ENCODE measurements around the gene PTPRQ. TPM values are rescaled to one million over a fixed set of nuclear protein-coding genes. Genes with fewer than 3 reads are reported as not detected.

PTPRQ gene
- polyA plus RNA-seq, 2 of the 4 experiments (the other 2 are of a cell fraction) = 0.14 to 0.17 TPM

DNA sequence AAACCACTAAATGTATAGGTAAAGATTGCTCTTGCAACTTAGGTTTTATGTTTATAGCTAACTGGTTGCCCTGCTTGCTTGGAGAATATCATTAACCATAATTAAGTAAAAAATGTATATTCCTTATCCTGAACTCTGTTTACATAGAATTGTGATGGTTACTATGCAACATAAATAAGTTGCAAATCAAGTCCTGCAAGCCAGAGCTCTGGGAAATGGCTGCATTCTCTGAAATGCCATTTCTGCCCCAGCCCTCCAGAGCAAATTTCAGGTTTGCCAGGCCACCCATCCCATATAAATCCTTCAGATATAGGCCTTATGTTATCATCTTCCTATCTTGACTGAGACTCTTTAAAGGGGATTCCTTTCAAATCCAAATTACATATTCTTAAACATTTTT lies 145.0 kb downstream of the PTPRQ start (continued):
- TF ChIP-seq, protein P1, sequence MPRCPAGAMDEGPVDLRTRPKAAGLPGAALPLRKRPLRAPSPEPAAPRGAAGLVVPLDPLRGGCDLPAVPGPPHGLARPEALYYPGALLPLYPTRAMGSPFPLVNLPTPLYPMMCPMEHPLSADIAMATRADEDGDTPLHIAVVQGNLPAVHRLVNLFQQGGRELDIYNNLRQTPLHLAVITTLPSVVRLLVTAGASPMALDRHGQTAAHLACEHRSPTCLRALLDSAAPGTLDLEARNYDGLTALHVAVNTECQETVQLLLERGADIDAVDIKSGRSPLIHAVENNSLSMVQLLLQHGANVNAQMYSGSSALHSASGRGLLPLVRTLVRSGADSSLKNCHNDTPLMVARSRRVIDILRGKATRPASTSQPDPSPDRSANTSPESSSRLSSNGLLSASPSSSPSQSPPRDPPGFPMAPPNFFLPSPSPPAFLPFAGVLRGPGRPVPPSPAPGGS (IDR thresholded peaks at IDR 0.05) = no peak
- TF ChIP-seq HDAC2 (IDR thresholded peaks at IDR 0.05) (no peak), BHLHE40 (IDR thresholded peaks at IDR 0.05; ENCODE audit: low read depth, low read length) (no peak)

DNA sequence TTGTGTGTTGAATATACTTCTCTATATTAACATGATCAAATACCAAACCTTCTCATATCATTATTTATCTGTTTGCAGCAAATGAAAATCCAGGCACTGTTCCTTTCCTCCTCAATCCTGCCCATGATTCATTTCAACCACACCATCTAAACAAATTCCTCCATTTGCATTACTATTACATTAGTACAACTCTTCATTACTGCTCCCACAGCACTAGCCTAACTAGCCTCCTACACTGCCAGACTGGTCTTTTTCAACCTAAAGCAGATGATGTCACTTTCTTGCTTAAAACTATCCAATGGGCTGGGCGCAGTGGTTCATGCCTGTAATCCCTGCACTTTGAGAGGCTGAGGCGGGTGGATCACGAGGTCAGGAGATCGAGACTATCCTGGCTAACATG lies 146.1 kb downstream of the PTPRQ start:
- no peak for FAIRE-seq
- no peak overlapping the region for H3K27ac ChIP-seq
- CTCF ChIA-PET = no interaction called here
- POLR2A ChIA-PET = no interaction called here
- no peaks in the 10 kb centered on the region for H3K9me3 ChIP-seq
- TF ChIP-seq JUNB (IDR thresholded peaks at IDR 0.05) = no peak
- no peak for TF ChIP-seq POLR2AphosphoS2 (conservative IDR thresholded peaks at IDR 0.05; ENCODE audit: low read length)
- TF ChIP-seq, protein P1 (IDR thresholded peaks at IDR 0.05) = no peak
- TF ChIP-seq, protein P2, sequence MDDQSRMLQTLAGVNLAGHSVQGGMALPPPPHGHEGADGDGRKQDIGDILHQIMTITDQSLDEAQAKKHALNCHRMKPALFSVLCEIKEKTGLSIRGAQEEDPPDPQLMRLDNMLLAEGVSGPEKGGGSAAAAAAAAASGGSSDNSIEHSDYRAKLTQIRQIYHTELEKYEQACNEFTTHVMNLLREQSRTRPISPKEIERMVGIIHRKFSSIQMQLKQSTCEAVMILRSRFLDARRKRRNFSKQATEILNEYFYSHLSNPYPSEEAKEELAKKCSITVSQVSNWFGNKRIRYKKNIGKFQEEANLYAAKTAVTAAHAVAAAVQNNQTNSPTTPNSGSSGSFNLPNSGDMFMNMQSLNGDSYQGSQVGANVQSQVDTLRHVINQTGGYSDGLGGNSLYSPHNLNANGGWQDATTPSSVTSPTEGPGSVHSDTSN (IDR thresholded peaks at IDR 0.05) = no peak
- no peak for TF ChIP-seq TFCP2L1 (CRISPR knock-in tag; IDR thresholded peaks at IDR 0.05)
- TF ChIP-seq HOXB5 (CRISPR knock-in tag; IDR thresholded peaks at IDR 0.05) = no peak
- no peak for TF ChIP-seq KDM1A (IDR thresholded peaks at IDR 0.05; ENCODE audit: low read depth)
- TF ChIP-seq ESRRA (IDR thresholded peaks at IDR 0.05; ENCODE audit: borderline replicate concordance, low read length) = no peak
- no peak for TF ChIP-seq CEBPB (IDR thresholded peaks at IDR 0.05)
- no peak for TF ChIP-seq NPAS2 (CRISPR knock-in tag; IDR thresholded peaks at IDR 0.05; ENCODE audit: borderline replicate concordance)
- TF ChIP-seq POLR2A (IDR thresholded peaks at IDR 0.05; ENCODE audit: low read length) = no peak
- TF ChIP-seq, protein P3, sequence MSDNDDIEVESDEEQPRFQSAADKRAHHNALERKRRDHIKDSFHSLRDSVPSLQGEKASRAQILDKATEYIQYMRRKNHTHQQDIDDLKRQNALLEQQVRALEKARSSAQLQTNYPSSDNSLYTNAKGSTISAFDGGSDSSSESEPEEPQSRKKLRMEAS (IDR thresholded peaks at IDR 0.05) = no peak
- TF ChIP-seq, protein P4, sequence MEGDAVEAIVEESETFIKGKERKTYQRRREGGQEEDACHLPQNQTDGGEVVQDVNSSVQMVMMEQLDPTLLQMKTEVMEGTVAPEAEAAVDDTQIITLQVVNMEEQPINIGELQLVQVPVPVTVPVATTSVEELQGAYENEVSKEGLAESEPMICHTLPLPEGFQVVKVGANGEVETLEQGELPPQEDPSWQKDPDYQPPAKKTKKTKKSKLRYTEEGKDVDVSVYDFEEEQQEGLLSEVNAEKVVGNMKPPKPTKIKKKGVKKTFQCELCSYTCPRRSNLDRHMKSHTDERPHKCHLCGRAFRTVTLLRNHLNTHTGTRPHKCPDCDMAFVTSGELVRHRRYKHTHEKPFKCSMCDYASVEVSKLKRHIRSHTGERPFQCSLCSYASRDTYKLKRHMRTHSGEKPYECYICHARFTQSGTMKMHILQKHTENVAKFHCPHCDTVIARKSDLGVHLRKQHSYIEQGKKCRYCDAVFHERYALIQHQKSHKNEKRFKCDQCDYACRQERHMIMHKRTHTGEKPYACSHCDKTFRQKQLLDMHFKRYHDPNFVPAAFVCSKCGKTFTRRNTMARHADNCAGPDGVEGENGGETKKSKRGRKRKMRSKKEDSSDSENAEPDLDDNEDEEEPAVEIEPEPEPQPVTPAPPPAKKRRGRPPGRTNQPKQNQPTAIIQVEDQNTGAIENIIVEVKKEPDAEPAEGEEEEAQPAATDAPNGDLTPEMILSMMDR (IDR thresholded peaks at IDR 0.05) = no peak
- no peak for TF ChIP-seq RARB (CRISPR knock-in tag; IDR thresholded peaks at IDR 0.05)
- no peak for TF ChIP-seq TP53 (CRISPR knock-in tag; IDR thresholded peaks at IDR 0.05)
- TF ChIP-seq BHLHE40 (IDR thresholded peaks at IDR 0.05; ENCODE audit: low read depth, low read length) = no peak
- TF ChIP-seq MAZ (IDR thresholded peaks at IDR 0.05; ENCODE audit: borderline replicate concordance, low read depth, low read length) = no peak
- TF ChIP-seq, protein P5, sequence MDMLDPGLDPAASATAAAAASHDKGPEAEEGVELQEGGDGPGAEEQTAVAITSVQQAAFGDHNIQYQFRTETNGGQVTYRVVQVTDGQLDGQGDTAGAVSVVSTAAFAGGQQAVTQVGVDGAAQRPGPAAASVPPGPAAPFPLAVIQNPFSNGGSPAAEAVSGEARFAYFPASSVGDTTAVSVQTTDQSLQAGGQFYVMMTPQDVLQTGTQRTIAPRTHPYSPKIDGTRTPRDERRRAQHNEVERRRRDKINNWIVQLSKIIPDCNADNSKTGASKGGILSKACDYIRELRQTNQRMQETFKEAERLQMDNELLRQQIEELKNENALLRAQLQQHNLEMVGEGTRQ (IDR thresholded peaks at IDR 0.05) = no peak
- TF ChIP-seq FOXS1 (CRISPR knock-in tag; IDR thresholded peaks at IDR 0.05) = no peak
- no peaks in the 10 kb centered on the region for H3K4me1 ChIP-seq
- no peak overlapping the region for H3K4me3 ChIP-seq
- 58% methylated on average over 4 of the region's 4 CpGs for WGBS (ENCODE audit: missing lambda C conversion rate)
- no peak for DNase-seq (ENCODE audit: low read depth in 1 of 2, low spot score in 1 of 2)
- no peak for ATAC-seq
- no peak overlapping the region for H3K4me2 ChIP-seq

DNA sequence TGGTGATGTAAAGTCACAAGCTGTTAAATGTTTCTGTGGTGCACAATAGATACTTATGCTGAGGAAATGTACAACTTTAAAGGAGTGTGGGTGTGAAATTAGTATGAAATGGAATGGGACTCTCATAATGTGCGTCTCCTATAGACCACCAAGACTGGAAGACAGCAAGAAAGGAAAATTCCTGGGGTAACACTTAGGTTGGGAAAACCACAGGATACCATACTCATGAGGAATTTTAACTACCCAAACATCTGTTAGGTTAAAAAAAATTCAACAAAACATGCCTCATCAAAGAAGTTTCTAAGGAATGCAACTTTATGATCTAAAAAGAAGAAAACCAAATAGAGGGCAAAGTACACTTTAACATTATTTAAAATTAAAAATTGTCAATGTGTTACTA lies 149.7 kb downstream of the PTPRQ start:
- FAIRE-seq = no peak
- ATAC-seq = no peak
- Histone ChIP-seq H3K4me2 (no peak overlapping the region), H3K4me1 (no peaks in the 10 kb centered on the region), H3K9me3 (no peaks in the 10 kb centered on the region), H3K4me3 (no peak overlapping the region), H3K27ac (no peak overlapping the region)
- POLR2A ChIA-PET = no interaction called here
- no peak for DNase-seq (ENCODE audit: low read depth in 1 of 2, low spot score in 1 of 2)
- CTCF ChIA-PET = no interaction called here
- 4% methylated on average over 1 of the region's 1 CpG for WGBS (ENCODE audit: missing lambda C conversion rate)
- TF ChIP-seq, protein P6, sequence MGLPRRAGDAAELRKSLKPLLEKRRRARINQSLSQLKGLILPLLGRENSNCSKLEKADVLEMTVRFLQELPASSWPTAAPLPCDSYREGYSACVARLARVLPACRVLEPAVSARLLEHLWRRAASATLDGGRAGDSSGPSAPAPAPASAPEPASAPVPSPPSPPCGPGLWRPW (IDR thresholded peaks at IDR 0.05) = no peak
- TF ChIP-seq HOXA7 (CRISPR knock-in tag; IDR thresholded peaks at IDR 0.05) = no peak
- TF ChIP-seq ESRRA (IDR thresholded peaks at IDR 0.05; ENCODE audit: borderline replicate concordance, low read length) = no peak
- TF ChIP-seq RNF2 (IDR thresholded peaks at IDR 0.05; ENCODE audit: borderline replicate concordance, low read depth) = no peak
- TF ChIP-seq FOSB (CRISPR knock-in tag; IDR thresholded peaks at IDR 0.05) = no peak
- TF ChIP-seq EP300 (IDR thresholded peaks at IDR 0.05) = no peak
- TF ChIP-seq ZC3H11A (IDR thresholded peaks at IDR 0.05) = no peak
- TF ChIP-seq, protein P1 (IDR thresholded peaks at IDR 0.05) = no peak
- TF ChIP-seq RAD21 (conservative IDR thresholded peaks at IDR 0.05 in 1 of 2, IDR thresholded peaks at IDR 0.05 in 1 of 2) = no peak
- TF ChIP-seq PHF8 (IDR thresholded peaks at IDR 0.05; ENCODE audit: borderline replicate concordance, low read depth) = no peak
- no peak for TF ChIP-seq SREBF2 (IDR thresholded peaks at IDR 0.05)
